Neural progenitor cell (in vitro differentiated cells): ENCODE data around the gene DYTN. TPM values are rescaled to one million over a fixed set of nuclear protein-coding genes. Genes with fewer than 3 reads are reported as not detected.

Experiments used
- DNase-seq: peaks from one replicate; pipeline ENCODE4 v3.0.0-alpha.2; 2016; ENCODE audit warnings: low spot score
- H2AFZ ChIP-seq: fragments of 200-600 bp; sonication (generic); replicated peaks from 2 replicates; pipeline ENCODE4 v1.6.1; 2016; ENCODE audit warnings: antibody characterized with exemption
- H3F3A ChIP-seq: fragments of 200-600 bp; sonication (generic); 2 replicates; pipeline ENCODE4 v1.6.1; 2016; ENCODE audit warnings: antibody characterized with exemption, low read depth
- H3K27ac ChIP-seq: fragments of 200-600 bp; sonication (generic); 2 replicates; pipeline ENCODE4 v1.5.1; 2016; ENCODE audit warnings: mild to moderate bottlenecking
- H3K27me3 ChIP-seq: fragments of 200-600 bp; sonication (generic); 2 replicates; pipeline ENCODE4 v1.6.1; 2016; ENCODE audit warnings: mild to moderate bottlenecking, moderate library complexity
- H3K36me3 ChIP-seq: fragments of 200-600 bp; sonication (generic); 2 replicates; pipeline ENCODE4 v1.5.1; 2016
- H3K4me1 ChIP-seq: fragments of 200-600 bp; sonication (generic); 2 replicates; pipeline ENCODE4 v1.6.1; 2016; ENCODE audit warnings: mixed run types
- H3K4me2 ChIP-seq: fragments of 200-600 bp; sonication (generic); 2 replicates; pipeline ENCODE4 v1.6.1; 2016
- H3K4me3 ChIP-seq: fragments of 200-600 bp; sonication (generic); 2 replicates; pipeline ENCODE4 v1.5.1; 2016
- H3K79me2 ChIP-seq: fragments of 200-600 bp; sonication (generic); 2 replicates; pipeline ENCODE4 v1.6.1; 2016; ENCODE audit warnings: low read depth
- H3K9ac ChIP-seq: fragments of 200-600 bp; sonication (generic); 2 replicates; pipeline ENCODE4 v1.6.1; 2016
- H3K9me3 ChIP-seq: fragments of 200-600 bp; sonication (generic); 2 replicates; pipeline ENCODE4 v1.5.1; 2016; ENCODE audit warnings: low read depth
- H4K20me1 ChIP-seq: fragments of 200-600 bp; sonication (generic); 2 replicates; pipeline ENCODE4 v1.6.1; 2016; ENCODE audit warnings: low read depth
- H3K27ac Mint-ChIP-seq: 3 replicates; pipeline ENCODE4 v1.8.0; 2021; ENCODE audit warnings: mixed read lengths
- H3K27me3 Mint-ChIP-seq: 2 replicates; pipeline ENCODE4 v1.8.0; 2022; ENCODE audit warnings: low read depth, mild to moderate bottlenecking, inconsistent platforms, moderate library complexity, mixed read lengths; ENCODE audit not compliant: insufficient read depth
- H3K36me3 Mint-ChIP-seq: 3 replicates; pipeline ENCODE4 v1.8.0; 2021; ENCODE audit warnings: mixed read lengths
- H3K4me1 Mint-ChIP-seq: 3 replicates; pipeline ENCODE4 v1.8.0; 2021; ENCODE audit warnings: mixed read lengths
- H3K4me3 Mint-ChIP-seq: 3 replicates; pipeline ENCODE4 v1.8.0; 2021; ENCODE audit warnings: mild to moderate bottlenecking, moderate library complexity, mixed read lengths
- H3K9me3 Mint-ChIP-seq: 3 replicates; pipeline ENCODE4 v1.8.0; 2020; ENCODE audit warnings: mixed read lengths
- EZH2 ChIP-seq: fragments of 200-600 bp; sonication (generic); IDR thresholded peaks from 2 replicates; pipeline ENCODE4 v1.6.1; 2017; ENCODE audit warnings: antibody characterized with exemption, mild to moderate bottlenecking, moderate library complexity
- EZH2phosphoT487 ChIP-seq: fragments of 200-600 bp; sonication (generic); IDR thresholded peaks from 2 replicates; pipeline ENCODE4 v1.6.1; 2017; ENCODE audit warnings: antibody characterized with exemption
- total RNA-seq: library from RNA; depleted of rRNA; stranded (reverse); fragments of >200 nt; gene quantifications from 2 replicates; pipeline ENCODE4 v1.2.3, GENCODE V29; 2015; ENCODE audit warnings: low replicate concordance
- TF ChIP-seq, protein P1 (sequence below): fragments of 200-600 bp; sonication (generic); IDR thresholded peaks from 2 replicates; pipeline ENCODE4 v1.5.1; 2017; ENCODE audit warnings: antibody characterized with exemption, mild to moderate bottlenecking

Gene DYTN
- total RNA-seq, 1 donor from 2014 or later: not detected

DNA sequence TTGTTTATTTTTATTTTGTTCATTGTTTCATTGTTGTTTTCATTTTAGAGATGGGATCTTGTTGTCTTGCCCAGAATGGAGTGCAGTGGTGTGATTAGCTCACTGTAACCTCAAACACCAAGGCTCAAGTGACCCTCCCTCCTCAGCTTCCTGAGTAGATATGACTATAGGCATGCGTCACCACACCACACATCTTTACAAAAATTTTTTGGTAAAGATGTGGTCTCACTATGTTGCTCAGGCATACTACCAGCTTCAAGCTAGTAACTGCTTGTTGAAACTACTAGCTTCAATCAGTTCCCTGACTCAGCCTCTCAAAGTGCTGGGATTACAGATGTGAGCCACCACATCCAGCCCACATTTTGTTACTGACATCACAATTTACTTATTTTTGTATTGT, 61.1 kb downstream of the DYTN start:
- Mint-ChIP-seq H3K4me3 (no peak overlapping the region), H3K4me1 (no peaks in the 10 kb centered on the region), H3K27me3 (no peaks in the 10 kb centered on the region), H3K9me3 (peaks cover 9% of the 10 kb centered on the region), H3K27ac (no peak overlapping the region), H3K36me3 (no peaks in the 10 kb centered on the region)
- TF ChIP-seq, protein P1, sequence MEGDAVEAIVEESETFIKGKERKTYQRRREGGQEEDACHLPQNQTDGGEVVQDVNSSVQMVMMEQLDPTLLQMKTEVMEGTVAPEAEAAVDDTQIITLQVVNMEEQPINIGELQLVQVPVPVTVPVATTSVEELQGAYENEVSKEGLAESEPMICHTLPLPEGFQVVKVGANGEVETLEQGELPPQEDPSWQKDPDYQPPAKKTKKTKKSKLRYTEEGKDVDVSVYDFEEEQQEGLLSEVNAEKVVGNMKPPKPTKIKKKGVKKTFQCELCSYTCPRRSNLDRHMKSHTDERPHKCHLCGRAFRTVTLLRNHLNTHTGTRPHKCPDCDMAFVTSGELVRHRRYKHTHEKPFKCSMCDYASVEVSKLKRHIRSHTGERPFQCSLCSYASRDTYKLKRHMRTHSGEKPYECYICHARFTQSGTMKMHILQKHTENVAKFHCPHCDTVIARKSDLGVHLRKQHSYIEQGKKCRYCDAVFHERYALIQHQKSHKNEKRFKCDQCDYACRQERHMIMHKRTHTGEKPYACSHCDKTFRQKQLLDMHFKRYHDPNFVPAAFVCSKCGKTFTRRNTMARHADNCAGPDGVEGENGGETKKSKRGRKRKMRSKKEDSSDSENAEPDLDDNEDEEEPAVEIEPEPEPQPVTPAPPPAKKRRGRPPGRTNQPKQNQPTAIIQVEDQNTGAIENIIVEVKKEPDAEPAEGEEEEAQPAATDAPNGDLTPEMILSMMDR: no peak
- TF ChIP-seq EZH2phosphoT487 (no peak), EZH2 (no peak)
- Histone ChIP-seq H3K9me3 (no peaks in the 10 kb centered on the region), H3K27ac (no peak overlapping the region), H2AFZ (no peak overlapping the region), H3K9ac (no peak overlapping the region), H3K79me2 (no peaks in the 10 kb centered on the region), H3K27me3 (no peaks in the 10 kb centered on the region), H3K36me3 (no peaks in the 10 kb centered on the region), H3F3A (no peaks in the 10 kb centered on the region), H3K4me3 (no peak overlapping the region), H3K4me2 (no peak overlapping the region), H3K4me1 (no peaks in the 10 kb centered on the region), H4K20me1 (no peaks in the 10 kb centered on the region)
- no peak for DNase-seq

DNA sequence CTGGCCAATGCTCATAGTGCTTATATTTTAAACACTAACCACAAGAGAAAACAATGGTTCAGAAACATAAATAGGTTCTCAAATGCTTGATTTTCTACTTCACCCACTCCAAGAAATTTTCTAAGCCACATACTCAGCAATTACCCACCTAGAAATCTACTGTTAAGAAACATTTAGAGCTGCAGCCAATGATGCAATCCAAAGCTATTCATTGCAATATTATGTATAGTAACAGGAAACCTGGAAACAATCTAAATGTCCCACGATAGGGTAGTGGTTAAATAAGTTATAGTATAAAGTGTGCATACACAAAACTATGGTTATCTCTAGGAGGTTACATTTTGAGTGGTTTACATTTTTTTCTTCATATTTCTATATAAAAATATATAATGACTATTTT, 70.2 kb downstream of the DYTN start:
- no peak overlapping the region for H3K27ac ChIP-seq
- H3K79me2 ChIP-seq: no peaks in the 10 kb centered on the region
- no peaks in the 10 kb centered on the region for H4K20me1 ChIP-seq
- no peak overlapping the region for H3K9ac ChIP-seq
- no peak overlapping the region for H3K4me2 ChIP-seq
- H3K27me3 ChIP-seq: peaks cover 33% of the 10 kb centered on the region
- H3K4me1 ChIP-seq: no peaks in the 10 kb centered on the region
- Mint-ChIP-seq H3K4me3 (no peak overlapping the region), H3K27ac (no peak overlapping the region), H3K27me3 (peaks cover 4% of the 10 kb centered on the region), H3K4me1 (no peaks in the 10 kb centered on the region), H3K9me3 (no peaks in the 10 kb centered on the region), H3K36me3 (no peaks in the 10 kb centered on the region)
- H3K36me3 ChIP-seq: no peaks in the 10 kb centered on the region
- no peak overlapping the region for H3K4me3 ChIP-seq
- no peak overlapping the region for H2AFZ ChIP-seq
- no peaks in the 10 kb centered on the region for H3K9me3 ChIP-seq
- DNase-seq: no peak
- H3F3A ChIP-seq: no peaks in the 10 kb centered on the region
- TF ChIP-seq, protein P1: no peak
- no peak for TF ChIP-seq EZH2phosphoT487
- no peak for TF ChIP-seq EZH2

DNA sequence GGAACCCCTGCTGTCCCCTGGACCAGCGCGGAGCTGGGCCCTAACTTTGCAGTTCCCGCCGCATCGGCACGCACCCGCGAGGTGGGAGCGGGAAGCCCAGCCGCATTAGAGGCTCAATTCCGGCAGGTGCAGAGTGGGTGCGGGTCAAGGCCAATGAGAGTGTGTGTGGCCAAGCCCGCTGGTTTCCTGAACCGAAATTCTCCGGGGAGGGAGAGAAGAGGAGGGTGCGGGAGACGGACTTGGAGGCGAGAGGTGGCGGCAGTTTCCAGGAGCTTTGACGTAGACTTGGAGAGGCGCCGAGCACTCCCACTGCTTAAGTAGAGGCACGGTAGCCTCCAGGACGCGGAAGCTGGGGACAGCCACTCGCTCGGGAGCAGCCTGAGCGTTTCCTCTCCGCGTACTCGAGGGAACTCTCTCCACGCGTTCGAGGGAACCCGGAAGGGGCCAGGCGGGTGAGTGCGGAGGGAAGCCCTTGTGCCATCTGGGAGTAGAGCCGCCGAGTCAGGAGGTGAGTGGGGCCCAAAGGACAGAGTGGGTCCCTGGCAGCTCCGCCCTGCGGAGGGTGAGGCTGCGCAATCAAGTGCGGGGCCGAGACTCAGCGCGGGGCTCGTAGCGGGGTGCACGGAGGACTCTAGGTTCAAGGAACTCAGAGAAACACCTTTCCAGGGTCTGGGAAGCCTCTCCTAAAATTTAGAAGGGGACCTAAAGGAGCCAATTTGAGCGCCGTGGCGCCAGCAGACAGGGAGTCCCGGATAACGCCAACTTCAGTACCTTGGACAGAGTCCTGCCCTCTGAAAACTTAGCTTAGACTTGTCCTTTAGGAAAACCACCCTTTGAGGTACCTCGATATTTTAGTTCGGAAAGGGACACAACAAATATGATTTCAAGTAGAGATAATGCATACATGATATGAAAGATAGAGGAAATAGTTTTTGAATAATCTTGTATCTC, 75.8 kb downstream of the DYTN start, which contains the start of gene FAM237A:
Gene FAM237A, plus strand, starts transcription at position 413 of the 951 bp plus-strand sequence. CDS start 1,750 bp downstream, outside the sequence.
- no peaks in the 10 kb centered on the region for H3K36me3 Mint-ChIP-seq
- H3K27ac Mint-ChIP-seq: no peak within 1 kb of the TSS
- H3K9me3 ChIP-seq: no peaks in the 10 kb centered on the region
- H3K27me3 Mint-ChIP-seq: peaks cover 12% of the 10 kb centered on the region
- H3K4me3 ChIP-seq: peak within 1 kb of the TSS; percentile 46
- peaks cover 13% of the 10 kb centered on the region for H4K20me1 ChIP-seq
- H3K4me2 ChIP-seq: peak within 1 kb of the TSS; percentile 79
- H3K4me1 ChIP-seq: peaks cover 19% of the 10 kb centered on the region
- H3K79me2 ChIP-seq: no peaks in the 10 kb centered on the region
- peak within 1 kb of the TSS; percentile 44 for H3K4me3 Mint-ChIP-seq
- H3K36me3 ChIP-seq: no peaks in the 10 kb centered on the region
- no peak within 1 kb of the TSS for H2AFZ ChIP-seq
- peak; percentile 89 for DNase-seq
- H3K27ac ChIP-seq: no peak within 1 kb of the TSS
- TF ChIP-seq, protein P1: no peak
- TF ChIP-seq EZH2: peak; percentile 75
- no peak for TF ChIP-seq EZH2phosphoT487
- H3K4me1 Mint-ChIP-seq: peaks cover 6% of the 10 kb centered on the region
- H3F3A ChIP-seq: peaks cover 4% of the 10 kb centered on the region
- H3K9ac ChIP-seq: no peak within 1 kb of the TSS
- H3K9me3 Mint-ChIP-seq: no peaks in the 10 kb centered on the region
- H3K27me3 ChIP-seq: peaks cover 89% of the 10 kb centered on the region
